ENCODE data around the gene MROH7.

MROH7 gene

GRCh38 chr1:54640863-54641836, at the start of gene MROH7:
TSS of gene MROH7 (plus strand) at chr1:54641786. CDS start at chr1:54652927, 11,141 bp downstream.
- no peak for DNase-seq

DNA sequence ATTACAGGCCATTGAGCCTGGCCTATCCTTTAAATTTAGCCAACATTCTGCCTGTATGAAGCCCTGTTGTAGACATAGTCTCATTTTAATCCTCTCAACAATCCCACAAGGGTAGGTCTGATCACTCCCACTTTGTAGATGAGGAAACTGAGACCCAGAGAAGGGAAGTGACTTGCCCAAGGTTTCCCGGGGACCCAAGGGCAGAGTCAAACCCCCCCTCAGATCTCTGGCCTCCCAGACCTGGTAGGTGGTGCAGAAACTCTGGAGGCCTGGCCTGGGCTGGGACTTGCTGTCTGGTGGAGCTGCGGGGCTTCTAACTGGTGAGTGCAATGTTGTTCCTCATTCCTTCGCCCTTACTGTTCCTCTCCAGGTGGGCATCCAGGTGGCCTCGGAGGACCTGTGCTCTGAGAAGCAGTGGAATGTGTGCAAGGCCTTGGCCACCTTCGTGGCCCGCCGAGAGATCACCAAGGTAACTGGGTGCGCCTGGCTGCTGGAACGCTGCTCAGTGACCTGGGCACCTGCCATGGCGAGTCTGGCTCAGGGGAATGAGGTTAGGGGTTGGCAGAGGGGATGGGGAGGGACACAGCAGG, 47.9 kb upstream of the MROH7 start:
- DNase-seq = no peak

GRCh38 chr1:54594463-54594862, 47.1 kb upstream of the MROH7 start:
- no peak for DNase-seq

DNA sequence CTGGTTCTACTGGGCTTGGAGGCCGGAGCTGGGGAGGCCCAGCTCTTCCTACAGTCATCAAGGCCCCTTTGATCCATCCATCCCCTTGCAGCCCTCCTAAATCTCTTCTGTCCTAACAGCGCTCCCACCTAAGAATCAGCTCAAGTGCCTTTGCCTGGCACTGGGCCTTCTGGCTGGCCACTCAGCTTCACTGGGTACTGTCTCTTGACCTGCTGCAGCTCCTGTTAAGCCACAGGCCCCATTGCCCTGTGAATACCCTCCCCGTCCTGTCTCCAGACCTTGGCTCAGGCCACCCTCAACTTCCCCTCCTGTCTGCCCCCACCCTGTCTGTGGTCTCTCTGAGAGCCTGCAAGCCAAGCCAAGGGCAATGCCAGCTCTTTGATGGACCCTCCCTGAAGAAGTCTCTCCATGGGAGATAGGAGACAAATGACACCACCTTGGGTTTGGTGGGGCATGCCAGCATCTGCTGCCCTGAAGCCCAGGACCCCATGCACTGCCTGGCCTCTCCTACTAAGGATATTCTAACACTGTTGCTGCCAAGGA, 45.6 kb upstream of the MROH7 start:
- no peak for DNase-seq

DNA sequence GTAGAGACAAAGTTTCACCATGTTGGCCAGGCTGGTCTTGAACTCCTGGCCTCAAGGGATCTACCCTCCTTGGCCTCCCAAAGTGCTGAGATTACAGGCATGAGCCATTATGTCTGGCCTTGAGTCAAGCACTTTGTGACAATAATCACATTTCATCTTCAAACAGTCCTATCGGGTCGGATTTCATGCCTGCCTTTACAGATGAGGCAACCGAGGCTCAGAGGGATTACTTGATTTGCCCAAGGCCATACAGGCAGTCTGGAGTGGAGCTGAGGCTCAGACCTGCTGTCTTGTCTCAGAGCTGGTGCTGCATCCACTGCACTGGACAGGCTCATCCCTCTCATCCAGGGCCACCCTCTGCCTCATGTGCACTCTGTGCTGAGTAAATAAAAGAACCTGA, 44.8 kb upstream of the MROH7 start:
- no peak for DNase-seq

DNA sequence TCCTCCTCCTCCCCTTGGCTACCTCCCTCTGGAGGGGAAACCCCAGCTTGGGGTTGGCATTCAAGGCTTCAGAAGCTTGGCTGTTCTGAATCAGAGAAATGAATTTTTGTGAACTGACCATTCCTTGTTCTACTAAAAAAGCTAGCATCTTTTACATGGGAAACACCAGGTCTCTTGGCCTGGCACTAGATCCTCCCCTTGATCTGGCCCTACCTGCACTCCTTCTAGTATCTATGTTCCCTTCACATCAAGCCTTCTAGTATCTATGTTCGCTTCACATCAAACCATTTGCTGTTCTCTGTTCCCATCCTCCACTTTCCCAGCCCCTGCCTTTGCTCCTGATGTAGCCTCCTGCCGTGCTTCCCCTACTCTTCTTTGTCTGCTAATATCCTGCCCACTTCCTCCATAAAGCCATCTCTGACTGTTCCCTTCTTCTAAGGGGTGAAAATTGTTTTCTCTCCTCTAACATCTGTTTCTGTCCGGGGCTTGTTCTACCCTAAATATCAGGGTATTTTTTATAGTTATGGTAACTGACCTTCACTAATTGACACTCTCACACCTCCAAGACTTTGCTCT, 44.0 kb upstream of the MROH7 start:
- DNase-seq = no peak

DNA sequence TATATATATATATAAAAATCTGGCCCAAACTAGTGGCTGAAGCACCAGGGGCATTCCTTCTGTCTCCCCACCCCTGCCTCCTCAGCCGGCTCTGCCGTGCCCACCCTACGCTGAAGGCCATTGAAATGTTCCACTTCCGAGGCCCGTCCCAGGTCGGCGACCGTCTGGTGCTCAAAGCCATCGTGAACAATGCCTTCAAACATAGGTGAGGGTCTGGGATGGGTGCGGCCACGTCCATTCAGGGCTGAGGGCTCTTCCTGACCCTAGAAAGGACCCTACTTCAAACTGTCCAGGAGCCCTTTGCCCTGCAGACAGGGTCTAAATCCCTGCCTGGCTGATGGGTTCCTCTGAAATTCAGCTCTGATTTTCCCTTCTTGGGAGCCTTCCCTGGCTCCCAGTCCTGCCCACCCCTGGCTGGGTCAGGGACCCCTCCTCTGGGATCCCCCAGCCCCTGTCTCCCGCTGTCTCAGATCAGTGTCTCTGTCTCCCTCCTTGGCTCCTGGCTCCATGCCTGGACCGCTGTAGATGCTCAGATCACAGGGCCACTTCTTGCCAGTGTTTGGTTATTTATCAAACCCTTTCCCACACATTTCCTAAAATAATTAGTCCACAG, 42.3 kb upstream of the MROH7 start:
- no peak for DNase-seq

DNA sequence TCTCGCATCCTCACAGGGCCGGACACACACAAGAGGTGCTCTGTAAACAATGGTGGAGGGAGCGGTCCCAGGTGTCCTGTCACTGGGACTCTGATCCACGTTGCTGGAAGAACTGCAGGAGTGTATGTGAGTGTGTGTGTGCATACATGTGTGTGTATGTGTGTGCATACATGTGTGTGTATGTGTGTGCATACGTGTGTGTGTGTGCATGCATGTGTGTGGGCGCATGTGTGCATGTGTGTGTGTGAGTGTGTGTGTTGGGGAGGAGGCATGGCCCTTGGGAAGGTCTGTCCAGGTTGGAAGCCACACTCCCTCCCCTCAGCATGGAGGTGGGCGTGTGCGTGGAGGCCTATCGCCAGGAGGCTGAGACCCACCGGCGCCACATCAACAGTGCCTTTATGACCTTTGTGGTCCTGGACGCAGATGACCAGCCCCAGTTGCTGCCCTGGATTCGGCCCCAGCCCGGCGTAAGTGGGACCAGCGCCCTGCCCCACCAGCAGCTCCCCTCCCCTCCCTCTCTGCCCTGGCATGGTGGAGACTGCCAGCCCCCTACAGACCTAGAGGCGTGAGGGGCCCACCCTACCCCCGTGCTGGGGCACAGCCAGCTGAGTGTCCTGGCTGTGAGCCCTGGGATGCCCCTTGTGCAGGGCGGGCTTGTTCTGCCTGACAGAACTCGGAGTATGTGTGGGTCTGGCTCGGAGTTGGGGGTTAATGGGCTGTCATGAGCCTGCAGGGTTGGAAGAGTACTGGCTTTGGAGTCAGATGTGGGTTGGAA, 40.5 kb upstream of the MROH7 start:
- DNase-seq = no peak

DNA sequence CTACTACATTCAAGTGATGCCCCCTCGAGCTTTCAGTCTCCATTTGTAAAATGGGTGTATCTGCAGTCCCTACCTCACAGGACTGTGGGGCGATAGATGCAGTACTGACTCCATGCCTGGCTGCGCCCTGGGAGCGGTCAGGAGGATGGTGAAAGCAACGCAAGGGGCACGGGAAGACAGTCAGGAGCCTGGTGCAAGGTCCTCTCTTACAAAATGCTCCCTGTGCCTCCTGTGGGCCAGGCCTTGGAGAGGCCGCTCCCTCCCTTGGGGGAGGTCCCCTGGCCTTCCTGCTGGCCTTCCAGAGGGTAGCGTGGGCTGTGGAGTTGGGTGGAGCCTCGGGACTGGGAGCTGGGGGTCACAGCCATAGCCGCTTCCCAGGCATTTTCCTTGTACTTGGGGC, 39.9 kb upstream of the MROH7 start:
- no peak for DNase-seq

DNA sequence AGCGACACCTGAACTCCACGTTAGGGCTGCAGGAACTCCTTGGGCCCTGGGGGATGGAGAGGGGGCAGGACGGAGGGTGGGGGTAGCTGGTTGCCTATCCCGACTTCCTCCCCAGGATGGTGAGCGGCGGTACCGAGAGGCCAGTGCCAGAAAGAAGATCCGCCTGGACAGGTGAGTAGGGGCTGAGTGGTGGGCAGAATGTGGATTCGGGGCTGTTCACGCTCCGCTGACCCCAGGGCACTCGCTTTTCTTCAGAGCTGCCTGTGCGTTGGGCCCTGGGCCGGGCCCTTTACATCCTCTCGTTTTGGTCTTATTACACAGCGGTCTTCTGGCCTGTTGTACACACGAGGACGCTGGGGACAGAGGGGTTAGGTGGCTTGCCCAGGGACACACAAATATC, 39.0 kb upstream of the MROH7 start:
- DNase-seq = no peak

DNA sequence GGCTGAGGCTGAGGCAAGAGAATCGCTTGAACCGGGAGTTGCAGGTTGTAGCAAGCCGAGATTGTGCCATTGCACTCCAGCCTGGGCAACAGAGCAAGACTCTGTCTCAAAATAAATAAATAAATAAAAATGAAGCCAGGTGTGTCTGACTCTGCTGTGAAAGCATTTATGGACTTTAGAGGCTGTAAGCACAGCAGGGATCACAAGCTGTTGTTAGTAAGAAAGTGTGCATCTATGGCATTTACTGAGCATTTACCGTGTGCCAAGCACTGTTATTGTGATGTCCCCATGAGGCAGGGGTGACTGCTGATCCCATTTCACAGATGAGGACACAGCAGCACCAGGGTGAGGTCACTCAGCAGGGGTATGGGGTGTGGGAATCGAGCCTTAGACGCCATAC, 38.3 kb upstream of the MROH7 start:
- no peak for DNase-seq

GRCh38 chr1:54604051-54604450, 37.5 kb upstream of the MROH7 start:
- DNase-seq = no peak

DNA sequence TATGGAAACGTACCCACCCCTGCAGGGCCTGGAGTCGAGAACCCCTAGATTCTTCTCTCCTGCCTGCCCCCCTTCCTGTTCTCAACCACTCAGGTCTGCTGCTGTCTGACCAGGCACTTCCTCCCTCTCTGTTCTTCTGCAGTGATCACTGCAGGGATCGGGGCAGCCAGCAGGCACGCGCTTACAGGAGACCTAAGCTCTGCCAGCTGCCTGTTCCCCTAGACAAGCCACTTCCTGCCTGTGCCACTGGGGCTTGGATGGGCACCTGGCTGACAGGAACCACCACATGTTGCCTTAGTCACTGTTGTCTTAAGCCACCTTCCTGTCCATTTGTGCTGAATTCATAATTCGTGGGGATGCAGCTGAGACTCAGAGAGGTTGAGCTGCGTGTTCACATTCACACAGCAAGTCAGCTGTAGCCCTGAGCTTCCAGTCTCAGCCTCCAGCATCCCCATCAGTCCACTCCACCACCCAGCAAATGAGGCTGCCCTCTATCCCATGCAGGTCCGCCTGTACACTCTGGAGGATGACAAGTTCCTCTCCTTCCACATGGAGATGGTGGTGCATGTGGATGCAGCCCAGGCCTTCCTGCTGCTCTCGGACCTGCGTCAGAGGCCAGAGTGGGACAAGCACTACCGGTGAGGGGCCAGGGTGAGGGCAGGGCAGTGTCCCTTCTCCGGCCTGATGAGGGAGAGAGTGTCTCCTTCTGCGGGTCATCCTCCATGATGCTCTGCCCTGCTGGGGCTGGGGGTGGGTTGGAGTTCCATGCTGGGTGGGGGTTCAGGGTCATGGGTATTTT, 36.8 kb upstream of the MROH7 start:
- DNase-seq = no peak

- no peak for DNase-seq
Measured at GRCh38 chr1:54606096-54606989, 35.2 kb upstream of the MROH7 start.

DNA sequence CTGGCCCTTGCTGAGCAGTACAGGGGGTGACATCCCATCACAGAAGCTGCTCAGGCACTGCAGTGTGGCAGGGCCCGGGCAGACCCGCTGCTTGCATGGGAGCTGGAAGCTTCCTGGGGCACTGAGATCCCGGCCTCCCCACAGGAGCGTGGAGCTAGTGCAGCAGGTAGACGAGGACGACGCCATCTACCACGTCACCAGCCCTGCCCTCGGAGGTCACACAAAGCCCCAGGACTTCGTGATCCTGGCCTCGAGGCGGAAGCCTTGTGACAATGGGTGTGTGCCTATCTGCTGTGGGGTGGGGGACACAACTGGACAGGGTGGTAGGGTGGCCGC, 34.6 kb upstream of the MROH7 start:
- DNase-seq = no peak

DNA sequence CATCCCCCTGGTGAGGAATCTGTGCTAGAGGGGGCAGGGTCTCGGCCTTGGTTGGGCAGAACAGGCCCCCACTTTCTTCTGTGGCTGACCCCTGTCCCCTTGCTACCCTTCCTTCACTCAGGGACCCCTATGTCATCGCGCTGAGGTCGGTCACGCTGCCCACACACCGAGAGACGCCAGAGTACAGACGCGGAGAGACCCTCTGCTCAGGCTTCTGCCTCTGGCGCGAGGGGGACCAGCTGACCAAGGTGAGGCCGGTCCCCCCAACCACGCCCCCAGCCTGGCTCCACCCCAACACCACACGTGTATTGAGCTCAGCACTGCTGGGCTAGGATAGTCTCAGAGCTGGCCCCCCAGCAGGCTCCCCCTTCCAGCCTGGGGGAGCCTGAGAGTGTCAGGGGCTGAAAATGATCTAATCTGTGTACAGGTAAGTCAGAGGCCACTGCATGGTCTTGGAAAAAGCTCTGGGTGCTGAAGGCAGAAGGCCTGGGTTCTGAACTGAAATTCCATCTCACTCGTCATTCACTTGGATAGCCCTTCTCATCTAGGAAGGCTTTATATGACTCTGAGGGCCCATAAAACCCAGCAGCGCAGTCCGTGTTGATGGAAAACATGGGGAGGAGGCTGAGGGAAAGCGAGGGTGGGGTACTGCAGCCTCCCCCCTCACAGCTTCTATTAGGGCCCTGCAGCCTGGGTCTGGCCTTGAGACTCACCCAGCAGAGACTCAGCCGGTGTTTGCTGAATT, 33.6 kb upstream of the MROH7 start:
- DNase-seq = no peak

- DNase-seq = no peak
Measured at GRCh38 chr1:54608566-54609230, 32.9 kb upstream of the MROH7 start.
